ENCODE data around the gene CALML3.

CALML3 gene

DNA sequence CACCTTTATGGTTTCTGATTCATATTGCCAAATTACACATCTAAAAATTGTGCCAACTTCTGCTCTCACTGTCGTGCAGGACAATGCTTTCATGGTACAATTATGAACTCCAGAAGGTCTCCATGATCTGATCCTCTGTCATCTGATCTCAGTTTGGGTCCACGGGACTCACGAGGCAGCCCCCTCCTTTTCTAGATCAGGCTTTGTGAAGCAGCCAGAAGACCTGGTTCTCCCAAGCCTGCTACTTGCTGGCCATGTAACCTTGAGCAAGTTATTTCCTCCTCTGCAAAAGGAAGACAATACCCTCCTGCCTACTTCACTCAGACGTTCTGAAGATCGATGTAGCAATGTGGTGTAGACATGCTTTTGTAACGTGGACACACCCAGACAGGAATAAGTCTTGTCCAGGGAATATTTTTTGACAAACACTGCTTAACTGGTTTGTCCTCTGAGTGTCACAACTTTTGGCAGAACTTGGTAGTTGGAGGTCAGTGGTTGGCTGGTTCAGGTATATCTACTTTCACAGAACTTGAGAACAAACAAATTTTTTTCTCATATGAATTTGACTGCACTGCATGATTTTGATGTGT is 19.6 kb downstream of the CALML3 start:
- TF ChIP-seq, protein P1, sequence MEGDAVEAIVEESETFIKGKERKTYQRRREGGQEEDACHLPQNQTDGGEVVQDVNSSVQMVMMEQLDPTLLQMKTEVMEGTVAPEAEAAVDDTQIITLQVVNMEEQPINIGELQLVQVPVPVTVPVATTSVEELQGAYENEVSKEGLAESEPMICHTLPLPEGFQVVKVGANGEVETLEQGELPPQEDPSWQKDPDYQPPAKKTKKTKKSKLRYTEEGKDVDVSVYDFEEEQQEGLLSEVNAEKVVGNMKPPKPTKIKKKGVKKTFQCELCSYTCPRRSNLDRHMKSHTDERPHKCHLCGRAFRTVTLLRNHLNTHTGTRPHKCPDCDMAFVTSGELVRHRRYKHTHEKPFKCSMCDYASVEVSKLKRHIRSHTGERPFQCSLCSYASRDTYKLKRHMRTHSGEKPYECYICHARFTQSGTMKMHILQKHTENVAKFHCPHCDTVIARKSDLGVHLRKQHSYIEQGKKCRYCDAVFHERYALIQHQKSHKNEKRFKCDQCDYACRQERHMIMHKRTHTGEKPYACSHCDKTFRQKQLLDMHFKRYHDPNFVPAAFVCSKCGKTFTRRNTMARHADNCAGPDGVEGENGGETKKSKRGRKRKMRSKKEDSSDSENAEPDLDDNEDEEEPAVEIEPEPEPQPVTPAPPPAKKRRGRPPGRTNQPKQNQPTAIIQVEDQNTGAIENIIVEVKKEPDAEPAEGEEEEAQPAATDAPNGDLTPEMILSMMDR (conservative IDR thresholded peaks at IDR 0.05; ENCODE audit: low read depth), result no peak
- ChIA-PET CTCF (no interaction called here), POLR2A (ENCODE audit: low non-redundant PET) (no interaction called here)
- H3K27ac ChIP-seq, result no peak overlapping the region
- no peak for DNase-seq (ENCODE audit: low spot score)

DNA sequence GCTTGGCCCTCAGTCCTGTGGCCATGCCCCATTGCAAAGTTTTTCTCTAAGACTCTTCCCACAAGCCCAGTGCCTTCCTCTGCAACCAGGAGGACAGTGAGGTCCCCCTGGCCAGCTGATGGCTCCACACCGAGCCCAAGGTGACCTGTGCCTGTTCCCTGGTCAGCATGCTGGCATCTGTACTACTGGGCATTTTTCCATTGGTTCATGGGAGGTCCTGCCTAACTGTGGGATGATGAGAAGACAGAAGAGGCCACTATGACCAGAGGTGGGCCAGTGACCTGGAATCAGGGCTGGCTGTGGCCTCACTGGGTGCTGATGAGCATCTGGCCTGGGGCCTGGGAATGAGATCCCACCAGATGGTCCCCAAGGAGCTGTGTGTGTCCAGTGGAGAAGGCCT is 20.2 kb downstream of the CALML3 start:
- no peak for DNase-seq (ENCODE audit: low spot score)
- H3K27ac ChIP-seq, result peak overlapping the region; percentile 96
- ChIA-PET POLR2A (ENCODE audit: low non-redundant PET) (no interaction called here), CTCF (interaction anchor here (0.5 kb wide), 1 partner anchor 78 kb away, joined by 3 read pairs; no protein-coding TSS in a partner anchor)
- TF ChIP-seq, protein P1 (conservative IDR thresholded peaks at IDR 0.05; ENCODE audit: low read depth), result no peak

DNA sequence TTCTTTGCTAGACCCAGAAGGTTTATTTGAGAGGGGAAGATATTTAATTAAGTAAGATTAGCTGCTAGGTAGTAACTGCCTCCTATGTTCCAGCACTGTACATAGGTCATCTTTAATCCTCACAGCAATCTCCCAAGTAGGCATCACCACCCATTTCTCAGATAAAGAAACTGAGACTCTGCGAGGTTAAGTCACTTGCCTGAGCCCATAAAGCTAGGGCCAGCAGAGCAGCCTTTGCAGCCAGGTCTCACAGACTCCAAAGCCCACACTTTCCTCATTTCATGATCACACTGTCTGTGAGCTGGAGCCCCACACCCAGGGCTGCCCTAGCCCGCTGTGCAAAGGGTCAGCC is 20.6 kb downstream of the CALML3 start:
- TF ChIP-seq, protein P1 (conservative IDR thresholded peaks at IDR 0.05; ENCODE audit: low read depth), result no peak
- POLR2A ChIA-PET (ENCODE audit: low non-redundant PET), result no interaction called here
- CTCF ChIA-PET, result interaction anchor here (0.5 kb wide), 1 partner anchor 78 kb away, joined by 3 read pairs; no protein-coding TSS in a partner anchor
- DNase-seq (ENCODE audit: low spot score), result no peak
- H3K27ac ChIP-seq, result peak overlapping the region; percentile 96

DNA sequence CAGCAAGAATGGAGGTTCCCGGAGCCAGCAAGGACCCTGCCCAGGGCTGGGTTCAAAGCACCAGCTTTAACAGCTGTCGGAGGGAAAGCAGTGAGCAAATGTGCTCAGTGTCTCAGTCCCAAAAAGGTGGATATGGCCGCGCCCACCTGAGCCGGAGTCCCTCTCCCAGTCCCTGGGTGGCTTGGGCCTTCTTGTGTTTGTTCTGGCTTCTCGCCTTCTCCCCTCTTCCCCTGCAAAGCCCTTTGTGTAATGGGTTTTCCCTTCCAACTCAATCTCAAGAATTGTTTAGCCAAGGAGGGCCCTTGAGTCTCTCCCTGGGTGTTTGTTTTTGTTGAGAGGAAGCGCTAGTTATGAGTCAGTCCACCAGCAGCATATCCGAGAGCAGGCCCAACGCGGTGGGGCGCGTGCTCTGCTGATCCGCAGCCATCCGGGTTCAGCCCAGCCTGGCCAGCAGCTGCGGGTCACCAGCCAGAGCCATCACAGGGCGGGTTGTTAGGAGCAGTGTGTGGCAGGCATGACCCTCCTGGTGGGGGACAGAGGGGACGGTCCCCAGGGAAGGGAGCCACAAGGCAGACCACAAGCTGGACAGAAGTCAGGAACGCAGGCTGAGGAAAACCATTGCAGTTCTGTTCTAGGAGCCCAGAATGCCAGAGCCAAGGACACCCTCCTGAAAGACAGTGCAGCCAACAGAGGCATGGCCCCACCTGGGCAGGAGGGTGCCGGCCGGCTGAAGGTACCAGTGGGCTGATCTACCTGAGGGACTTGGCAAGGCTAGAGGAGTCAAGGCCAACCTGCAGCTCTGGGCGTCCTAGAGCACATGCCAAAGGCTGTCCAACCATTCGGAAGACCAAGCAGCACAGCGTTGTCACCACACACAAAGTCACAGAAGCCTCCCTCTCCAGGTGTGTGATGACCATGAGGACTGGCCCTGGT is 21.3 kb downstream of the CALML3 start:
- H3K27ac ChIP-seq, result peak overlapping the region; percentile 96
- no peak for DNase-seq (ENCODE audit: low spot score)
- ChIA-PET POLR2A (ENCODE audit: low non-redundant PET) (interaction anchor here (0.8 to 2.1 kb wide), 2 partner anchors 18 to 21 kb away, joined by 3 to 8 read pairs; partner anchors contain the start of gene CALML3), CTCF (no interaction called here)
- TF ChIP-seq, protein P1 (conservative IDR thresholded peaks at IDR 0.05; ENCODE audit: low read depth), result no peak

DNA sequence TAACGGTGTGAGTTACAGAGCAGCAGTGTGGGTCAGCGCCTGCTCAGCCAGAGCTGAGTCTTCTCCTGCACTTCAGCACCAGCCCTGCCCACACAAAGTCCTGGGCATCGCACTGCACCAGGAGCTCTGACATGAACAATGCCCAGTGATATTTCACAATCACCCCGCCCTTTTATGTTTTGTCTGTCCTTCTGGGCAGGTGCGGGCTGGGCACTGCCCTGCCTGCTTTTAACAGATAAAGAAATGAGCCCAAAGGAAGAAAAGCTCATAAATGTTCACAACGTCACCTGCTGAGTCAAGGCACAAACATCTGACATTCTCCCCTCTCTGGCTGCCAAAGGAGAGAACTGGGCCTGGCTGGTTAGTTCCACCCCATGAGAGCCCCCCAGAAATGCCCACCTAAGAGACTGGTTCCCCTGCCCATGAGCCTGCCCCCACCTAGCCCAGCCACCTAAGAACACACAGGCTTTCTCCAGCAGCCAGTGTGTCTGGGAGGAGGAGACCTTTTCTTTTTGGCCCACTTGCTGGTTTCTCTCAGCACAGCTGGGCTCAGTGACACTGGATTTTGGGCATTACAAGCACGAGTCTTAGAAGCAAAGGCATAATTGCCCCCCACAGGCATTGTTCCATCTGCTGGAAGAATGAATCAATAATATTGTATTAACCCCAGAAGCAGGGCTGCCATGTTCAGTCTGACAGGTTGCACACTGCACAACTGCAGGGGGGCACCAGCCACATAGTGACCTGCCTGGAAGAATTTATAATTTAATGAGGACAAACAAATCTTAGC is 22.3 kb downstream of the CALML3 start:
- POLR2A ChIA-PET (ENCODE audit: low non-redundant PET), result interaction anchor here (0.8 to 2.1 kb wide), 2 partner anchors 19 to 22 kb away, joined by 3 to 8 read pairs; partner anchors contain the start of gene CALML3
- CTCF ChIA-PET, result interaction anchor here (1.0 kb wide), 1 partner anchor 83 kb away, joined by 3 read pairs; no protein-coding TSS in a partner anchor
- H3K27ac ChIP-seq, result peak overlapping the region; percentile 96
- TF ChIP-seq, protein P1 (conservative IDR thresholded peaks at IDR 0.05; ENCODE audit: low read depth), result no peak
- DNase-seq (ENCODE audit: low spot score), result peak; percentile 88

DNA sequence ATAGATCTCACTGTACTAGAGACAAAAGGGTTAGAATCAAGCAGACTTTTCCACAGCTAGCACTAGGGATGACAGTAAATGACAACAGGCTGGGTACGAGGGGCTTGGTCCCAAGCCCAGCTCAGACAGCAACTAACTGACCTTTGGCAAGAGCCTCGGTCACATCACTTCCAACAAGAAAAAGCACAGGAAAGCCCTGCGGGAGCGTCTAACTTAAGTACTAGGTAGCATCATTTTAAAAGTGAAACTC is 22.8 kb downstream of the CALML3 start:
- DNase-seq (ENCODE audit: low spot score), result no peak
- TF ChIP-seq, protein P1 (conservative IDR thresholded peaks at IDR 0.05; ENCODE audit: low read depth), result no peak
- ChIA-PET CTCF (interaction anchor here (1.0 kb wide), 1 partner anchor 82 kb away, joined by 3 read pairs; no protein-coding TSS in a partner anchor), POLR2A (ENCODE audit: low non-redundant PET) (interaction anchor here (1.3 to 2.1 kb wide), 2 partner anchors 22 to 101 kb away, joined by 5 to 8 read pairs; partner anchors contain the start of gene CALML3)
- H3K27ac ChIP-seq, result peak overlapping the region; percentile 96

All from RWPE1 (cell line).